HG03097 (cell line): ENCODE data around the gene CCDC12.

ENCODE experiments used
- ATAC-seq: cut with Tn5 transposase; IDR thresholded peaks from one replicate; pipeline ENCODE4 v1.9.1; 2021; ENCODE audit not compliant: unreplicated experiment, low FRiP score

CCDC12 gene

DNA sequence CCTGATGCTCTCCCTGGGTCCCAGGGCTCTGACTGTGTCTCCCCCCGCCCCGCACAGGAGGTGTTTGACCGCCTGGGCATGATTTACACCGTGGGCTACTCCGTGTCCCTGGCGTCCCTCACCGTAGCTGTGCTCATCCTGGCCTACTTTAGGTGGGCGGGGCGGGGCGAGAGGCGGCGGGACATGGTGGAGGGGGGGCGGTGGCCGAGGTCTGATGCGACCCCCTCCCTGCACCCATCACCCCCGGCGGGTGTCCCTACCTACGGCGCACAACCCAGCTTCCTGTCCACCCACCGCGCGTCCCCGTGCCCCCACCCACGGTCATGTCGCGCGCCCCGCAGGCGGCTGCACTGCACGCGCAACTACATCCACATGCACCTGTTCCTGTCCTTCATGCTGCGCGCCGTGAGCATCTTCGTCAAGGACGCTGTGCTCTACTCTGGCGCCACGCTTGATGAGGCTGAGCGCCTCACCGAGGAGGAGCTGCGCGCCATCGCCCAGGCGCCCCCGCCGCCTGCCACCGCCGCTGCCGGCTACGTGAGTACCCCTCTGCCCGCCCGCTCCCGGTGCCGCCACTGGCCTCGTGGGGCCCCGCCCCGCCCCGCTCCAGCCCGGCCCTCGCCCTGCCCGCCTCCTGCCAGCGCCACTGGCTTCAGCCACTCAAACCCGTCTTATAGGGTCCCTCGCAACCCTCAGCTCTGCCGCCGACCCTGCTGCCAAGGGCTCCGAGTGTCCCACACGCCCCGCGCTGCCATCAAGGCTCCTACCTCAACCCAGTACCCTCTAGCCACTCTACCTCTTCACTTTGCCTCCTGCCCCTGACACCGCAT, 78.0 kb downstream of the CCDC12 start:
- ATAC-seq = no peak

- no peak for ATAC-seq
Measured at GRCh38 chr3:46897829-46898320, 78.7 kb downstream of the CCDC12 start.

DNA sequence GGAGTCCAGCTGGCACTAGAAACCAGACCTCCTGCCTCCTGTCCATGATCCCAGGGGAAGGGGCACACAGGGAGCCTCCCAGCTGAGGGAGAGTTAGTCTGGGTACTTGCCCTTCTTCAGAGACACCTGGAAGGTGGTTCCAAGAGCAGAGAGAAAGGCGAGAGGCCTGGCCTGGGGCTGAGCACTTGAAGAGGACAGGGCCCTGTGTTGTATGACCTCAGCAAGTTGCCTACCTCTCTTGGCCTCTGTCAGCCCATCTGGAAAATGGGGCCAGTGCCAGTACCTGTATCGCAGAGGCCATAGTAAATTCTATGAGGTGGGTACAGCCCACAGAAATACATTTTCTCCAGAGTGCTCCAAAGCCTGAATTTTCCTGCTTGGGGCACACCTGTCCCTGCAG, 79.5 kb downstream of the CCDC12 start:
- ATAC-seq = no peak

DNA sequence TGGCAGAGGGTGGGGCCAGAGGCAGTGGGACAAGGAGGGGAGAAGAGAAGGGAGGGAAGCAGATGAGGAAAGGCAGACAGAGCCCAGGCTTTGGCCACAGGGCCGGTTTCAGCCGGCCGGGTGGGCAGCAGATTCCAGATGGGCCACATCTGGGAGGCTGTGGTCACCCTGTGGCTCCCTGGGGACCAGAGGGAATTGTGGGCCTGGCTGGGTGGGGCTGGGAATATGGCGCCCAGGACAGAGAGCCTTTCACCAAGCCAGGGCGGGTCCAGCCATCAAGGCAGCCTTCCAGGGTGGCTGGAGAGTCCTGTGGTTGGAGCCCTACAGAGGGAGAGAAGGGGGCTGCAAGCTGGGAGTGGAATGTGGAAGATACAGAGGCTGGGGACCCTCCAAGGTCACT, 80.2 kb downstream of the CCDC12 start:
- ATAC-seq = no peak

GRCh38 chr3:46895761-46896160, 80.8 kb downstream of the CCDC12 start:
- ATAC-seq = no peak

- no peak for ATAC-seq
Measured at GRCh38 chr3:46895204-46895660, 81.3 kb downstream of the CCDC12 start.

DNA sequence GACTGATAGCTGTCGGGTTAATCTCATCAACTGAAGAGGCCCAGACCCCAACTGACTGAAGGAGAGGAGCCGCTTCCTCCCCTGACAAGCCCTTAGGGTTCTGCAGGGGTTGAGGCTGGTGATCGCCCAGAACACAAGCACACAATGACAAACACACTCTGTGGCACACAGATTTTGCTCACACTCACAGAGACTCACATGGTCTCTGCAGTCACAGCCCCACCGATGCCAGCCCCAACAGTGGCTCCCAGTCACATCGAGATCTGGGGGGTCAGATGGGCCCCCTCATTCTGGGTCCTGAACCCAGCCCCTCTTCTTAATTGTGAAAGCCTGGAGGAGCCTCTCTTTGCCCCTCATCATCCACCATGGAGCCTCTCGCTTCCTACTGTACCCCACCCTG, 82.3 kb downstream of the CCDC12 start:
- no peak for ATAC-seq

DNA sequence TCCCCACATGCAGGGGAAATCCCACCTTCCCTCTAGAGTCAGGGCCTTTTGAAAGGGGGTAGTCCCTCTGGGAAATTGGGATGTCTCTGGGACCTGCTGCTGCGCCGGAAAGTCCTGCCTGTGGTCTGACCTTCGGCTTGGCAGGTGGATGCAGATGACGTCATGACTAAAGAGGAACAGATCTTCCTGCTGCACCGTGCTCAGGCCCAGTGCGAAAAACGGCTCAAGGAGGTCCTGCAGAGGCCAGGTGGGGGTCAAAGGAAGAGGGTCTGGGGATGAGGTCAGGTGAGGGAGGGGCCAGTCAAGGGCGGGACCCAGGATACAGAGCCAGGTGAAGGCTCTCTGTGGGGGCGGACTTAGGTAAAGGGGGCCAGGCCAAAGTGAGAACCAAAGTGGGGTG, 82.8 kb downstream of the CCDC12 start:
- ATAC-seq = no peak

GRCh38 chr3:46893146-46893748, 83.3 kb downstream of the CCDC12 start:
- ATAC-seq = no peak

- ATAC-seq = no peak
Measured at GRCh38 chr3:46892285-46893145, 84.0 kb downstream of the CCDC12 start.

GRCh38 chr3:46891132-46891531, 85.4 kb downstream of the CCDC12 start:
- ATAC-seq = no peak

DNA sequence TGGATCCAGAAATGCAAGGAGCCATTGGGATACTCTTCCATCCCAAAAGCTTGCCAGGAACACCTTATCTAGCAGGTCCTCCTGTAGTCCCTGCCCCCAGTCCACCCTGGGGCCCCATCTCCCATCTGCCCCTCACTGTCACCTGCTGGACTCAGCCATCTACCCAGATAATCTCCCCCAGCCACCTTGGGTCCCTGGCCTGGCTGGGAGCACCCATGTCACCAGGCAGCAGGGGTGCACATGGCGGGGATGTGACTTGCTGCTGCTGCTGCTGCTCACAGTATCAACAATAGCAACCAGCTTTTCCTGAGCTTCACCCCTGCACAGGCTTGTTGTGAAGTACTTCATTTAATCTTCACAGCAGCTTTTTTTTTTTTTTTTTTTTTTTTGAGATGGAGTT, 86.4 kb downstream of the CCDC12 start:
- ATAC-seq = no peak

GRCh38 chr3:46889381-46890110, 87.0 kb downstream of the CCDC12 start:
- no peak for ATAC-seq

DNA sequence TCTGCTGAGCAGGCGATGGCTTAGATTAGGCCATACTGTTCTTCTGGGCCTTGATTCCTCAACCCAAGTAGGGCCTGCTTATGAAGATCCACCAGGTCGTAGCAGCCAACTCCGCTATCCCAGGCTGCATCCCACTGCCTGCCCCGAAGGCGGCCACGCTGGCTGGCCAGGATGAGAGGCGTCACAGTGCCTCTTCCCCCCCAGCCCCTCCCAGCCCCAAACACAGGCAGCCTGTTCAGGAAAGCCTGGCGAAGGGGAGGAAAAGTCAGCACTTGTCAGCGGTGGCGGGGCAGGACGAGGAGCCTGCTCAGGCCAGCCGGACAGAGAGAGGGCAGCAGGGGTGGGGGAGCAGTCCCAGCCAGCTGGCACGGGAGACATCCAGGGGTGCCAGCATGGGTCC, 87.8 kb downstream of the CCDC12 start:
- no peak for ATAC-seq

- no peak for ATAC-seq
Measured at GRCh38 chr3:46887980-46888494, 88.5 kb downstream of the CCDC12 start.

- ATAC-seq = no peak
Measured at GRCh38 chr3:46885612-46886011, 90.9 kb downstream of the CCDC12 start.

DNA sequence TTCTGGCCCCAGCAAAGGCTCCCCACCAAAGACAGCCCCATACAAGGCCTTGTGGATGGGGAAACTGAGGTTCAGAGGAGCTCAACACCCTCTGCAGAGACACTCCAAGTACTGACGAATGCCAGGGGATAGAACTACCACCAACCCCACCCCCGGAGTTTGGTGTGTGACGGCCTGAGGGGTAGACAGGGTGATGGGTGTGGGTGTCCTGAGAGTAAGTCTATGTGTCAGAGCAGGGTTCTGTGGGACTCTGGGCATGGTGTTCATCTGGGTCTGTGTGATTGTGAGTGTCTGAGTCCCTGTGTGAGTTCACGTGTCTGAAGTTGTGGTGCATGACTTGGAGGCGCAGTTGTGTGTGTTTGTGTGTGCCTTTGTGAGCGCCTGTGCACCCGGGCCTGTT, 91.6 kb downstream of the CCDC12 start:
- ATAC-seq = no peak

DNA sequence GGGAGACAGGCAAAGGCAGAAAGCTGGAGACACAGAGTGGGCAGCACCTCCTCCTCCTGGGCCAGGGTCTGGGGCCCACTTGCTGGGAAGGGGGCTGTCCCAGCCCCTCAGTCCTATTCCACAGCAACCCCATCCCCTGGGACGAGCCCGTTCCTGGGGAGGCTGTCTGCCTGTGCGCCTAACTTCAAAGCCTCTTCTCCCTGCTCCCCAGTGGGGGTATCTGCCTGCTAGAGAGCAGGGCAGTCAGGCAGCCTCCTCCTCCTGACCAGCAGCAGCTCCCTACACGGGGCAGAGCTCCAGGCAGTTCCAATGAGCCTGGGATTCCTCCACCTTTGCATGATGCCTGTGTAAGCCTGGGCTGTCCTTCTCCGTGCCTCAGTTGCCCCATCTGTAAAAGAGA, 92.1 kb downstream of the CCDC12 start:
- no peak for ATAC-seq

- ATAC-seq = no peak
Measured at GRCh38 chr3:46883830-46884185, 92.7 kb downstream of the CCDC12 start.

GRCh38 chr3:46883054-46883829, 93.3 kb downstream of the CCDC12 start:
- no peak for ATAC-seq
